HCT116 (cell line): ENCODE data around the gene IAH1.

Source experiments
- CBX3 ChIP-seq: IDR thresholded peaks from 2 replicates; pipeline ENCODE4 v1.6.1; 2012; ENCODE audit warnings: low read depth
- EGR1 ChIP-seq: IDR thresholded peaks from 2 replicates; pipeline ENCODE4 v1.6.1; 2012; ENCODE audit warnings: low read depth
- POLR2A ChIP-seq: IDR thresholded peaks from 2 replicates; pipeline ENCODE4 v1.7.0; 2011; ENCODE audit warnings: borderline replicate concordance; ENCODE audit not compliant: insufficient read depth, insufficient read length; ENCODE audit errors: extremely low read depth
- POLR2AphosphoS5 ChIP-seq: IDR thresholded peaks from 2 replicates; pipeline ENCODE4 v1.6.1; 2011; ENCODE audit warnings: mild to moderate bottlenecking, low read depth, low read length, moderate library complexity
- SP1 ChIP-seq: IDR thresholded peaks from 2 replicates; pipeline ENCODE4 v1.6.1; 2012; ENCODE audit warnings: low read depth
- ZNF274 ChIP-seq: fragments of 200-500 bp; sonication (Bioruptor generic); IDR thresholded peaks from 2 replicates; pipeline ENCODE4 v1.6.1; 2014; ENCODE audit warnings: mild to moderate bottlenecking, low read depth, low read length, inconsistent platforms
- TF ChIP-seq, protein P1 (sequence below), 3 experiments: fragments of 200-600 bp in 1 of 3; sonication (generic) in 1 of 3; IDR thresholded peaks in 2 of 3; conservative IDR thresholded peaks in 1 of 3; 2 replicates each; pipeline ENCODE4 v1.5.1; 2012 to 2017; ENCODE audit warnings: low read depth in 2 of 3, low read length in 2 of 3, antibody characterized with exemption in 1 of 3, borderline replicate concordance in 1 of 3, control low read depth in 1 of 3, mild to moderate bottlenecking in 1 of 3, mixed read lengths in 1 of 3, mixed run types in 1 of 3, moderate library complexity in 1 of 3; ENCODE audit not compliant: insufficient read depth in 1 of 3
- TF ChIP-seq, protein P2 (sequence below): IDR thresholded peaks from 2 replicates; pipeline ENCODE4 v1.6.1; 2012

DNA sequence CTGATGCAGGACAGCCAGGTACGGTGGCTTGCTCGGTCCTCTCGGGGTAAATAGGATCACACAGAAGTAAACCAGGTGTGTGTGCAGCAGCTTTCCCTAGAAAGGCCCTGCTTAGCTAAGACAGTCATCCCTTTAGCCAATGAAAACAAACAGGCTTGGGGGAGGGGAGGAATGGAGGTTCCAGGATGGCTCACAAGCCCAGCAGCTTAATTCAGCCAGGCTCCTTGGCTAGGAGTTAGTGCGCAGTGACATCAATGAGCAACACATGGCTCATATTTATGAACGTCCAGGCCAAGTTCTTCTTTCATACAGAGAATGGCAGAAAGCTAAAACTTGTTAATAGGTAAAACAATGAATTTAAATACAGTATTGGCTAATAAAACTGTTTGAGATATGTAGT, 10.2 kb downstream of the IAH1 start:
- TF ChIP-seq SP1 (no peak), CBX3 (no peak), POLR2A (no peak), POLR2AphosphoS5 (no peak), ZNF274 (no peak), EGR1 (no peak)
- TF ChIP-seq, protein P1, sequence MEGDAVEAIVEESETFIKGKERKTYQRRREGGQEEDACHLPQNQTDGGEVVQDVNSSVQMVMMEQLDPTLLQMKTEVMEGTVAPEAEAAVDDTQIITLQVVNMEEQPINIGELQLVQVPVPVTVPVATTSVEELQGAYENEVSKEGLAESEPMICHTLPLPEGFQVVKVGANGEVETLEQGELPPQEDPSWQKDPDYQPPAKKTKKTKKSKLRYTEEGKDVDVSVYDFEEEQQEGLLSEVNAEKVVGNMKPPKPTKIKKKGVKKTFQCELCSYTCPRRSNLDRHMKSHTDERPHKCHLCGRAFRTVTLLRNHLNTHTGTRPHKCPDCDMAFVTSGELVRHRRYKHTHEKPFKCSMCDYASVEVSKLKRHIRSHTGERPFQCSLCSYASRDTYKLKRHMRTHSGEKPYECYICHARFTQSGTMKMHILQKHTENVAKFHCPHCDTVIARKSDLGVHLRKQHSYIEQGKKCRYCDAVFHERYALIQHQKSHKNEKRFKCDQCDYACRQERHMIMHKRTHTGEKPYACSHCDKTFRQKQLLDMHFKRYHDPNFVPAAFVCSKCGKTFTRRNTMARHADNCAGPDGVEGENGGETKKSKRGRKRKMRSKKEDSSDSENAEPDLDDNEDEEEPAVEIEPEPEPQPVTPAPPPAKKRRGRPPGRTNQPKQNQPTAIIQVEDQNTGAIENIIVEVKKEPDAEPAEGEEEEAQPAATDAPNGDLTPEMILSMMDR (IDR thresholded peaks at IDR 0.05 in 2 of 3, conservative IDR thresholded peaks at IDR 0.05 in 1 of 3; ENCODE audit: borderline replicate concordance in 1 of 3, insufficient read depth in 1 of 3, low read depth in 2 of 3, low read length in 2 of 3): no peak
- TF ChIP-seq, protein P2, sequence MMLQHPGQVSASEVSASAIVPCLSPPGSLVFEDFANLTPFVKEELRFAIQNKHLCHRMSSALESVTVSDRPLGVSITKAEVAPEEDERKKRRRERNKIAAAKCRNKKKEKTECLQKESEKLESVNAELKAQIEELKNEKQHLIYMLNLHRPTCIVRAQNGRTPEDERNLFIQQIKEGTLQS: no peak
